HG03196 (cell line): ENCODE measurements around the gene INTS15.
A peak's percentile ranks its signal among the peaks of the same experiment; 100 is the strongest.

ENCODE experiments used
- ATAC-seq: cut with Tn5 transposase; IDR thresholded peaks from one replicate; pipeline ENCODE4 v1.9.1; 2021; ENCODE audit not compliant: unreplicated experiment

The INTS15 gene

GRCh38 chr7:6589829-6590644, at the start of gene INTS15:
Gene INTS15, plus strand, starts transcription at chr7:6590021. Its CDS starts 263 bp downstream, at chr7:6590284.
- peak; percentile 80 for ATAC-seq

GRCh38 chr7:6542368-6542767, 47.5 kb upstream of the INTS15 start:
- no peak for ATAC-seq

- ATAC-seq: no peak
Measured at GRCh38 chr7:6545398-6546126, 44.3 kb upstream of the INTS15 start.

GRCh38 chr7:6546498-6547251, 43.1 kb upstream of the INTS15 start:
- ATAC-seq: no peak

GRCh38 chr7:6547400-6547799, 42.4 kb upstream of the INTS15 start:
- no peak for ATAC-seq

GRCh38 chr7:6551016-6551511, 38.8 kb upstream of the INTS15 start, which contains the start of gene GRID2IP:
Gene GRID2IP, minus strand, starts transcription at chr7:6551461. Its CDS starts 25 bp downstream, at chr7:6551436.
- ATAC-seq: no peak

GRCh38 chr7:6553448-6554044, 36.3 kb upstream of the INTS15 start:
- ATAC-seq: no peak

- ATAC-seq: no peak
Measured at GRCh38 chr7:6554848-6555247, 35.0 kb upstream of the INTS15 start.

GRCh38 chr7:6556196-6556595, 33.6 kb upstream of the INTS15 start:
- ATAC-seq: no peak

GRCh38 chr7:6558837-6559236, 31.0 kb upstream of the INTS15 start:
- ATAC-seq: no peak

GRCh38 chr7:6559896-6560295, 29.9 kb upstream of the INTS15 start:
- no peak for ATAC-seq

- no peak for ATAC-seq
Measured at GRCh38 chr7:6562106-6562505, 27.7 kb upstream of the INTS15 start.

- ATAC-seq: no peak
Measured at GRCh38 chr7:6563936-6564770, 25.7 kb upstream of the INTS15 start.

GRCh38 chr7:6565655-6566054, 24.2 kb upstream of the INTS15 start:
- ATAC-seq: no peak

GRCh38 chr7:6567886-6568285, 21.9 kb upstream of the INTS15 start:
- no peak for ATAC-seq

GRCh38 chr7:6571160-6571779, 18.6 kb upstream of the INTS15 start:
- no peak for ATAC-seq

GRCh38 chr7:6575281-6576023, 14.4 kb upstream of the INTS15 start:
- ATAC-seq: no peak

GRCh38 chr7:6576024-6576866, 13.6 kb upstream of the INTS15 start:
- no peak for ATAC-seq
